ENCODE results near the gene RASSF1.

The RASSF1 gene

GRCh38 chr3:50326182-50326541 is 14.5 kb downstream of the RASSF1 start:
- Histone ChIP-seq H3K36me3 (ENCODE audit: insufficient read depth, low read length) (peaks cover 31% of the 10 kb centered on the region), H3K9me3 (ENCODE audit: low read length) (no peaks in the 10 kb centered on the region), H3K79me2 (ENCODE audit: insufficient read depth, low read length) (peaks cover 7% of the 10 kb centered on the region; the same call in 1 of the 2 replicates), H3K4me2 (ENCODE audit: low read length) (no peak overlapping the region), H3K4me3 (ENCODE audit: low read depth, low read length, poor library complexity, severe bottlenecking) (no peak overlapping the region), H3K27me3 (ENCODE audit: insufficient read depth, low read length) (no peaks in the 10 kb centered on the region), H4K20me1 (ENCODE audit: insufficient read depth, low read length) (no peaks in the 10 kb centered on the region), H3K4me1 (ENCODE audit: insufficient read depth, low read length, severe bottlenecking) (peaks cover 32% of the 10 kb centered on the region), H3F3A (ENCODE audit: insufficient read depth, low read length) (no peaks in the 10 kb centered on the region), H3K9me2 (ENCODE audit: low read depth, low read length) (no peaks in the 10 kb centered on the region), H3K27ac (ENCODE audit: low read depth, low read length, poor library complexity, severe bottlenecking) (no peak overlapping the region), H3K9ac (ENCODE audit: low read length) (no peak overlapping the region), H2AFZ (ENCODE audit: low read length) (no peak overlapping the region)
- TF ChIP-seq CTCF (IDR thresholded peaks at IDR 0.05; ENCODE audit: low read length), result no peak
- no peak for TF ChIP-seq EZH2 (IDR thresholded peaks at IDR 0.05; ENCODE audit: borderline replicate concordance, low read length)

- H3K27ac ChIP-seq (ENCODE audit: low read depth, low read length, poor library complexity, severe bottlenecking), result no peak overlapping the region
- H3K4me2 ChIP-seq (ENCODE audit: low read length), result no peak overlapping the region
- H3K9ac ChIP-seq (ENCODE audit: low read length), result no peak overlapping the region
Measured at GRCh38 chr3:50325497-50326181, 15.0 kb downstream of the RASSF1 start.

GRCh38 chr3:50325113-50325480 is 15.5 kb downstream of the RASSF1 start:
- no peaks in the 10 kb centered on the region for H3K9me3 ChIP-seq (ENCODE audit: low read length)
- no peak overlapping the region for H3K27ac ChIP-seq (ENCODE audit: low read depth, low read length, poor library complexity, severe bottlenecking)
- H2AFZ ChIP-seq (ENCODE audit: low read length), result no peak overlapping the region
- H3K36me3 ChIP-seq (ENCODE audit: insufficient read depth, low read length), result peaks cover 20% of the 10 kb centered on the region; the same call in 1 of the 2 replicates
- TF ChIP-seq EZH2 (IDR thresholded peaks at IDR 0.05; ENCODE audit: borderline replicate concordance, low read length) (no peak), CTCF (IDR thresholded peaks at IDR 0.05; ENCODE audit: low read length) (no peak)
- H3K79me2 ChIP-seq (ENCODE audit: insufficient read depth, low read length), result peaks cover 7% of the 10 kb centered on the region; the same call in 1 of the 2 replicates
- H3K4me2 ChIP-seq (ENCODE audit: low read length), result no peak overlapping the region
- no peaks in the 10 kb centered on the region for H3K27me3 ChIP-seq (ENCODE audit: insufficient read depth, low read length)
- H3F3A ChIP-seq (ENCODE audit: insufficient read depth, low read length), result no peaks in the 10 kb centered on the region
- peaks cover 39% of the 10 kb centered on the region for H3K4me1 ChIP-seq (ENCODE audit: insufficient read depth, low read length, severe bottlenecking)
- H3K4me3 ChIP-seq (ENCODE audit: low read depth, low read length, poor library complexity, severe bottlenecking), result no peak overlapping the region
- H3K9me2 ChIP-seq (ENCODE audit: low read depth, low read length), result no peaks in the 10 kb centered on the region
- no peak overlapping the region for H3K9ac ChIP-seq (ENCODE audit: low read length)
- no peaks in the 10 kb centered on the region for H4K20me1 ChIP-seq (ENCODE audit: insufficient read depth, low read length)

More at GRCh38 chr3:50325497-50326181, 15.0 kb downstream of the RASSF1 start:
- TF ChIP-seq EZH2 (IDR thresholded peaks at IDR 0.05; ENCODE audit: borderline replicate concordance, low read length) (no peak), CTCF (IDR thresholded peaks at IDR 0.05; ENCODE audit: low read length) (no peak)
- peaks cover 25% of the 10 kb centered on the region for H3K36me3 ChIP-seq (ENCODE audit: insufficient read depth, low read length)
- H3K9me3 ChIP-seq (ENCODE audit: low read length), result no peaks in the 10 kb centered on the region
- no peaks in the 10 kb centered on the region for H4K20me1 ChIP-seq (ENCODE audit: insufficient read depth, low read length)
- no peaks in the 10 kb centered on the region for H3F3A ChIP-seq (ENCODE audit: insufficient read depth, low read length)
- peaks cover 34% of the 10 kb centered on the region for H3K4me1 ChIP-seq (ENCODE audit: insufficient read depth, low read length, severe bottlenecking)
- H3K9me2 ChIP-seq (ENCODE audit: low read depth, low read length), result no peaks in the 10 kb centered on the region
- peaks cover 7% of the 10 kb centered on the region; the same call in 1 of the 2 replicates for H3K79me2 ChIP-seq (ENCODE audit: insufficient read depth, low read length)
- H3K4me3 ChIP-seq (ENCODE audit: low read depth, low read length, poor library complexity, severe bottlenecking), result no peak overlapping the region
- no peak overlapping the region for H2AFZ ChIP-seq (ENCODE audit: low read length)
- no peaks in the 10 kb centered on the region for H3K27me3 ChIP-seq (ENCODE audit: insufficient read depth, low read length)

Measured in OCI-LY1 (cell line).